Measurements from ENCODE around the gene C1QL4.
"Not testable (repeated sequence)": the region's sequence is repeated elsewhere in the genome, so short reads cannot be mapped to it uniquely, and the experiment has no call there.

The C1QL4 gene

DNA sequence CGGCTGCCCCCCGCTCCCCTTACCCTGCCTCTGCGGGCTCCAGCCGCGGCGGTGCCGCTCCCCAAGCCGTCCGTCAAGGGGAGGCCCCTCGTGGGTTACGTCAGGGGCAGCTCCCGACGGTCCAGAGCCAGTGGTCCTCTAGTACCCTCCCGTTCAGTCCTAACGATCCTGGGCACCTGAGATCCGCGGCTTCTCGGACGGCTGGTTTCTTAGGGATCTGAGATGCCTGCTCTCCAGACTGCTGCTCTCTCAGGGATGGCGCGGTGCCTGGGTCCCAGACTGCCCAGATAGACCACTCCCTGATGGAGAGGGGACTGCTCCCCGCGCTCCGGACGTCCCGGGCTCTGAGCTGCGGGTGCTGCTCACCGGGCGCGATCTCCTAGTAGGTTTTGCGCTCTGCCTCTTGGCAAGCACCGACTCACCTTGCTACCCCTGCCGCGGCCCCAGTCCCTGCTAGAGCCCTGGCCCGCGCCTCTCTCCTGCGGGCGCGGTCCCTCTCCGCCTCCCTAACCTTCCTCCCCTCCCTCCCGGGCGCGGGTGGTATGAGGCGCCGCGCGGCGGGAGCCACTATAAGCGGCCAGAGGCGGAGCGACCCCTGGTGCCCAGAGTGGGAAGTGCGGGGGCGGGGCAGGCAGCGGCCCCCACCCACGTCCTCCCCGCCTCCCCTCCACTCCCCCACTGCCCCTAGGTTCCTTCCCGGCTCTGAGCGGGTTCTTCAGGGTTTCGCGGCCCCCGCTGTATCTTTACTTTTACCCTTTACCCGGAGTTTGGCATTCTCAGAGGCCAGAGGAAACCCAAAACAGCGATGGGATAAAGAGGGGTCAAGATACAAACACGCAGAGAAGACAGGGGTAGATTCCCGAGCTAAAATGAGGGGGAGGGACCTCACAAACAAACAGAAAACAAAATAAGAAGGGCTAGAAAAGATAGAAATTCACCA, at the start of gene C1QL4:
C1QL4 (minus strand) TSS at position 544 of the 940 bp plus-strand sequence. CDS start 711 bp downstream, outside the sequence.
- peak; percentile 78 for DNase-seq (ENCODE audit: low read depth)

- not testable (repeated sequence) for DNase-seq (ENCODE audit: low read depth)
These were observed 43.2 kb upstream of the C1QL4 start for GRCh38 chr12:49380184-49380583.

- no peak for DNase-seq (ENCODE audit: low read depth)
These were observed 40.4 kb upstream of the C1QL4 start for GRCh38 chr12:49377386-49377785.

DNA sequence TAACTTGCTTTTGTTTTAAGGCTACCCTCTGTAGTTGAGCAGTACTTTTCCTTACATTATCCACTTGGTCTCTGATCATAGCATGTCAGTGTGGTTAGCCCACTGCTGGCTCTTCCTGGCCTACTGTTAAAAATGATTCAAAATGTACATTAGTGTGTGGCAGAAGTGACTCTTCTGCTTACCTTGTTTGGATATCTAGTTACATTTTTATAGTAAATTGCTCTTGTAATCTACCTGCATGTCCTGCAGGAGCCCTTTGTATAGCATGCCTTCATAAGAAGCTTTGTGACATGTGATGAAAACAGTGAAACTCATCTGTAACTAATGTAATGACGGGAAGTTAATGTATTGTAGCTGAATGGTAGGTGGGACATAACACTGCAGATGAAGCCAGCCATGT, 38.4 kb upstream of the C1QL4 start:
- DNase-seq (ENCODE audit: low read depth) = no peak

GRCh38 chr12:49370539-49370938, 33.6 kb upstream of the C1QL4 start:
- DNase-seq (ENCODE audit: low read depth) = no peak

DNA sequence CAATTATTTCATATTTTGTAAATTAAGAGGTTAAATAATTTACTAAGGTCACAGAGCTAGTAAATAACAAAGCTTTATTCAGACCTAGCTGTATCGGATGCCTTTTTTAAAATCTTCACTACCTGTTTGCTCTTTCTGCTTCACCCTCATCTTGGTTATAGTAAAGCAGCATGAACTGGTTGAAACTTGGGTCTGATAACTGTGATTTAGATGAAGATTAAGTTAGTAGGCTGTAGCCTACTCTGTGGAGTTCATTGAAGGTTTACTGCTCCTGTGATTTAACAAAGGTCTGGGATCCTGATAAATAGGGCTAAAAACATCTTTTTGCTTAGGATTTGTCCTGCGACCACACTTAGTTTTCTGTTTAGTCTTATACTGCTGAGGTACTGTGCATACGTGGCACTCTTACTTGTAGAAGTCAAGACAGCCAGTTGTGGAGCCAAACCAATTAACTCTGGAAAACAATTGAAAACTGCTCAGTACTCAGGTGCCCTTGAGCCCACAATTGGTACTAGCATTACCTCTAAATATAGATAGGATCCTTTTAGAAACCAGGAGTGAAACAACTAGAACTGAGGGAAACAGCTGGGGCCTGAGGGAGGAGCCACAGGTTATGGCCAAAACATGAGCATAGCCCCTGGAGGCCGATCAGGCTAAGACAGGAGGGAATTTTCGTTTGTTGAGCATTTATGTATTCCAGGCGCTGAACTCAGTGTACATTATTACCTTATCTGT, 32.6 kb upstream of the C1QL4 start:
- DNase-seq (ENCODE audit: low read depth) = no peak

- DNase-seq (ENCODE audit: low read depth) = no peak
These were observed 31.2 kb upstream of the C1QL4 start for GRCh38 chr12:49368240-49368600.

DNA sequence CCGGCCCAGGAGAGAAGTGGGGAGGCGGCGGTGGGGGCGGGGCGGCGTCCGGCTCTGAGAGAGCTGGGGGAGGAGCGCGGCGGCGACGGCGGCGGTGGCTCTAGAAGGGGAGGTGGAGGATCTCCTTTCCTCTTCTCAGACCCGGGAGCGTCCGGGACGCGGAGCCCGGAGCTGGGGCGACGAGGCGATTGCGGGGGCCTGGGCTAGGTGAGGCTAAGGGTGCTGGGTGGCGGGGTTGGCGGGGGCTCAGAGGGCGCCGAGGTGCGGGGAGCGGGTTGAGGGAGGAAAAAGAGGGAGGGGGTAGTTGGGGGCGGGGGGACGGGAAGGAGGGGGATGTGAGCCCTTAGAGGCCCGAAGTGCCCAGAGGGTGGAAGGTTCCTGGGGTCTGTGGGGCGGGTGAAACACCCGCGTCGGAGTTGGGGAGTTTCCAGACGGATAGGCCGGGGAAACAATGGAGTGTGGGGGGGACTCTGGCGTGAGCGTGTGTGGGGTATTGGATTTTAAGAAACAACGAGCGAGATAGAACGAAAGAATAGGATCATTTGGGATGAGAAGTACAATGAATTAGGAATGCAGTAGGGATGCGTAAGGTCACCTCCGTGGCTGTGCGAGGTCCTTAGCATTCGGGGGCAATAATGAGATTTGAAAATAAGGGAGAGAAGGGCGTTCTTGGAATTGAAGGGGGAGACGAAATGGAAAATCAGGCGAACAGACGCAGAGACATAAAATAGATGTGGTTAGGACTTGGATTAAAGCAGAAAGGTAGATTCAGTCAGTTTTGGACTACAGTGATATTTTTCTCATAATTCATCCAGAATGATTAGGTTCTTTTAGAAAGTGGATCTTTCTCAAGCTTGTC, 30.6 kb upstream of the C1QL4 start, which contains the start of gene SPATS2:
SPATS2 (plus strand) TSS at position 82 of the 859 bp plus-strand sequence. CDS start 93,551 bp downstream, outside the sequence.
- no peak for DNase-seq (ENCODE audit: low read depth)

- peak; percentile 82 for DNase-seq (ENCODE audit: low read depth)
These were observed 29.8 kb upstream of the C1QL4 start for GRCh38 chr12:49366652-49367380.

GRCh38 chr12:49366096-49366651, 29.2 kb upstream of the C1QL4 start:
- no peak for DNase-seq (ENCODE audit: low read depth)

- no peak for DNase-seq (ENCODE audit: low read depth)
These were observed 28.6 kb upstream of the C1QL4 start for GRCh38 chr12:49365542-49365941.

- DNase-seq (ENCODE audit: low read depth) = no peak
These were observed 28.0 kb upstream of the C1QL4 start for GRCh38 chr12:49364989-49365388.

- no peak for DNase-seq (ENCODE audit: low read depth)
These were observed 25.1 kb upstream of the C1QL4 start for GRCh38 chr12:49362077-49362476.

GRCh38 chr12:49359671-49360070, 22.7 kb upstream of the C1QL4 start:
- DNase-seq (ENCODE audit: low read depth) = no peak

DNA sequence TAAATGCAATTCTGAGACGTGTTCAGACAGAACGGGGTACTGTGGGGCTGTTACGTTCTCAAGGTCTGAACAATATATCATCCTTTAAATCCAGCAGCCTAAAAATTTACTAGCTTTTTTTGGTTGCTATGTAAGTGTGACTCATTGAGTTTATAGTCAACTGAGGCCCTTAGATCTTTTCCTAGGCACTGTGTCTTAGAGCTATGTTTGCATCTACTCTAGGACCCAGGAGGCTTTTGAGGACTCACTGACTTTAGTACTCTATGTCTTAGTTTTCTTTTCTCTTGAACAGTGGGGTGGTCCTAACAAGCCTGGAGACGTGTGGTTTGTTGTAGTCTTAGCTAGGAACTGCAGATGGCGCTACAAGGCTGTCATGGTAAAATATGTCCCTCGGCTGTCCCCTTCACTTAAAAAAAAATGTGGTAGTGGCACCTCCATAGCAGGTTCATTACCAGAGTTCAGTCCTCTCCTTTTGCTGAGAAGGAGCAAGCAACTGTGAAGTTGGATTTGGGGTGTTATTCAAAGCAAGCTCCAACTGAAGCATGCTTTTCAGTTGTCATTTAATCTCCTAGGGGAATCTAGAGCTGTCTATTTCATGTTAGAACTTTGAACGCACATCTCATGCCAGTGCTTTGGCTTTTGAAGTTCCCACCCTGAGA, 21.6 kb upstream of the C1QL4 start:
- DNase-seq (ENCODE audit: low read depth) = peak; percentile 44

GRCh38 chr12:49357103-49357678, 20.2 kb upstream of the C1QL4 start:
- no peak for DNase-seq (ENCODE audit: low read depth)

- DNase-seq (ENCODE audit: low read depth) = no peak
These were observed 18.9 kb upstream of the C1QL4 start for GRCh38 chr12:49355913-49356312.

DNA sequence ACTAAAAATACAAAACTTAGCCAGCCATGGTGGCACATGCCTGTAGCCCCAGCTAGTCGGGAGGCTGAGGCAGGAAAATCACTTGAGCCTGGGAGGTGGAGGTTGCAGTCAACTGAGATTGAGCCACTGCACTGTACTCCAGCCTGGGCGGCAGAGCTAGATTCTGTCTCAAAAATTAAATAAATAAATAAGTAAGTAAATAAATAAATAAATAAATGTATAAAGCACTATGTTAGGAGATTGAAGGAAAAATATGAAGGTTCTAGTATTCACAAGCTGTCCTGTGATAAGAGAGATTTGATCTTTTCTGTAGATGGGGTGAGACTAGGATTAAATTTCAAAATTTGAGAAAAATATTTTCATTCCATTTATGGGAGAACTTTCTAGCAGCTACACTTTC, 15.4 kb upstream of the C1QL4 start:
- DNase-seq (ENCODE audit: low read depth) = no peak

- DNase-seq (ENCODE audit: low read depth) = no peak
These were observed 12.3 kb upstream of the C1QL4 start for GRCh38 chr12:49349266-49349665.

DNA sequence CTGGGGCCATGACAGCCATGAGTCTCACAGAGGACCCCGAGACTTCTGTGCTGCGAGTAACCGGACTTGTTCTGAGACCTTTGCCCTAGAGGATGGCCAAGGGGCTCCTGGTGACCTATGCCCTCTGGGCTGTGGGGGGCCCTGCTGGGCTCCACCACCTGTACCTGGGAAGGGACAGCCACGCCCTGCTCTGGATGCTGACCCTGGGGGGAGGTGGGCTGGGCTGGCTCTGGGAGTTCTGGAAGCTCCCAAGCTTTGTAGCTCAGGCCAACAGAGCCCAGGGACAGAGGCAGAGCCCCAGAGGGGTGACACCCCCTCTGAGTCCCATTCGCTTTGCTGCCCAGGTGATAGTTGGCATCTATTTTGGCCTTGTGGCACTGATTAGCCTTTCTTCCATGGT, 11.8 kb upstream of the C1QL4 start:
- no peak for DNase-seq (ENCODE audit: low read depth)
